ENCODE measurements around the gene FIZ1.

GRCh38 chr19:55640577-55641425, 41.5 kb upstream of the FIZ1 start, which contains the start of gene ZNF580:
- TF ChIP-seq, protein P1, sequence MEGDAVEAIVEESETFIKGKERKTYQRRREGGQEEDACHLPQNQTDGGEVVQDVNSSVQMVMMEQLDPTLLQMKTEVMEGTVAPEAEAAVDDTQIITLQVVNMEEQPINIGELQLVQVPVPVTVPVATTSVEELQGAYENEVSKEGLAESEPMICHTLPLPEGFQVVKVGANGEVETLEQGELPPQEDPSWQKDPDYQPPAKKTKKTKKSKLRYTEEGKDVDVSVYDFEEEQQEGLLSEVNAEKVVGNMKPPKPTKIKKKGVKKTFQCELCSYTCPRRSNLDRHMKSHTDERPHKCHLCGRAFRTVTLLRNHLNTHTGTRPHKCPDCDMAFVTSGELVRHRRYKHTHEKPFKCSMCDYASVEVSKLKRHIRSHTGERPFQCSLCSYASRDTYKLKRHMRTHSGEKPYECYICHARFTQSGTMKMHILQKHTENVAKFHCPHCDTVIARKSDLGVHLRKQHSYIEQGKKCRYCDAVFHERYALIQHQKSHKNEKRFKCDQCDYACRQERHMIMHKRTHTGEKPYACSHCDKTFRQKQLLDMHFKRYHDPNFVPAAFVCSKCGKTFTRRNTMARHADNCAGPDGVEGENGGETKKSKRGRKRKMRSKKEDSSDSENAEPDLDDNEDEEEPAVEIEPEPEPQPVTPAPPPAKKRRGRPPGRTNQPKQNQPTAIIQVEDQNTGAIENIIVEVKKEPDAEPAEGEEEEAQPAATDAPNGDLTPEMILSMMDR (IDR thresholded peaks at IDR 0.05; ENCODE audit: low read length) = no peak
- no peak for TF ChIP-seq EZH2phosphoT487 (IDR thresholded peaks at IDR 0.05; ENCODE audit: low read length)
- no peak for TF ChIP-seq EZH2 (optimal IDR thresholded peaks at IDR 0.05; ENCODE audit: low read depth, low read length)
